GM19193 (cell line): ENCODE measurements around the gene PREX1.

Source experiments
- POLR2A ChIP-seq: IDR thresholded peaks from 4 replicates; pipeline ENCODE4 v1.6.1; 2011; ENCODE audit not compliant: insufficient read depth, insufficient read length; ENCODE audit errors: extremely low read depth

The PREX1 gene

GRCh38 chr20:48737434-48738093 lies 90.2 kb downstream of the PREX1 start:
- TF ChIP-seq POLR2A, result no peak

DNA sequence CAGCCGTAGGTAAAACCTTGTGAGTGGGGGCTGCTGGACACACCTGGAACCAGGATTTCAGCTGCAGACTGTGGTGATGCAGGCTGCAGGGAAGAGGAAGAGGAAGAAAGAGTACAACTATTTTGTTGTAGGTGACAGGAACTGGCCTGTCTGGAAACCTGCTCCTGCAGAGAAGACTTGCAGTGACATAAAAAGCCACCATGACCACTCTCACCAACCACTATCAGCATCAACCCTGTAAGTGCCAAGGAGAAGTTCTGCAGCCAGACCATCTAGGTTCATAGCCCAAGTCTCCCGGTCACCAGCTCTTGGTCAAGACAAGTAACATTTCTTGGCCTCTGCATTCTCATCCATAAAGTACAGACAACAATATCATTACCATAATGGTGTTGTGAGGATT lies 91.2 kb downstream of the PREX1 start:
- TF ChIP-seq POLR2A, result no peak

- no peak for TF ChIP-seq POLR2A
Measured at GRCh38 chr20:48736231-48736630, 91.6 kb downstream of the PREX1 start.

DNA sequence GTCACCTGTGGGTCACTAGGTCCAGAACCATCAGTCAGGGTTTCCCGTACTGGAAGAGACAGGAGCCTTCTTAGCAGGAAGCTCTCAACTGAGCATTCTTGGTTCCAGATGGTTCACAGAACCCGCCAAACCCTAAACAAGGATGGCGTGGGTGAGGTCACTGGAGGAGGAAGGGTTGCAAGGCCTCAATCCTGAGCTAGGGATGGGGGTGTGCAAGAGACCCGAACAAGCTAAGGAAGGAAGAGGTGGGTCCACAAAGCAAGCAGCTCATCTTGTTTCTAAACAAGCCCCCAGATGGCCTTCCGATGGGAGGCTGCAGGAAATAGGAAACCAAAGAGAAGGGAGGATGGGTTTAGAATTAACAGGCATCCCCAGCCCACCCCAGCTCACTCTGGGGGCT lies 92.7 kb downstream of the PREX1 start:
- TF ChIP-seq POLR2A, result no peak

GRCh38 chr20:48734104-48734749 lies 93.6 kb downstream of the PREX1 start:
- TF ChIP-seq POLR2A, result no peak

GRCh38 chr20:48733296-48733790 lies 94.5 kb downstream of the PREX1 start:
- no peak for TF ChIP-seq POLR2A

DNA sequence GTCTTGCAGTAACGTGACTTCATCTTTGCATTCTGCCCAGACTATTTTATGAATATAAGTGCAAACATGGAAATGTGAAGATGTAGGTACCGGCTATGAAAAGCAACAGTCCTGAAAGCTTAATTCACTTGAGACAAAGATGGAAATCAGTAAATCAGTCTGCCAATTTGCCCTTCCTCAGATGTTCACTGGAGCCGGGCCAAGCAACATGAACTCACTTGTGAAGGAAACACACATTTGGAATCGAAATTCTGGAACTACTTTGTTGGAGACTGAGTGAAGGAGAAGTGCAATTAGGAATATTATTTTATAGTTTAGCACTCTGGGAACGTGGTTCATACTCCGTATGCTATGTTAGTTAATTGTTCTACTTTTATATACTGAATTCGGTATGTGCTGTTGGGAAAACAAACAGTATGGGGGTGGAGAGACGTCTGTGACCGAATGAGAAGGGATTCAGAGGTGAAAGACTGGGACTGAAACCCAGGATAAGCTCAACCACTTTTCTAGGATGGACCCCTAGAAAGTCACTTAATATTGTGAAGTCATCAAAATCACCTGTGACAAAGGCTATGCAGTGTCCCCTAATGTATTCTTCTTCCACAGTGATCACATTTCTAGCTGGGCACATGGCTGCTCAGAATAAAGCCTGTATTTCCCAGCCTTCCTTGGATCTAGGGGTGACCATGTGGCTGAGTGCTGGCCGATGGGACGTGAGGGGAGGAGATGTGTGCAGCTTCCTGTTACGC lies 95.5 kb downstream of the PREX1 start:
- TF ChIP-seq POLR2A, result no peak

DNA sequence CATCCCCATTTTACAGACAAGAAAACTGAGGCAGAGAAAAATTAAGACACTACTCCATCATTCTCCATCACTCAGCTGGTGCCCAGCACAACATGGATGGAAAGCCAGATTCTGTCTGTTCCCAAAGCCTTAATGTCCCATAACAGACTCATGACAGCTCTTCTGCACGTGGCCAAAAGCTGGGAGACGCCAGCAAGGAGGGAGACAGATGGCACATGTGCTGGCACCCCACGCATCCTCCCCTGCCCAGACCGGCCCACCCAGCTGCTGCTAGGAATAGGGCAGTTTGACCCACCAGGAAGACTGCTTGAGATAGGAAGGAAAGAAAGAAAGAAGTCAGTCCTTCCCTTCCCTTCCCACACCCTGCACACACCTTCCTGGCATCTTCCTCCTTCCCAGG lies 96.3 kb downstream of the PREX1 start:
- TF ChIP-seq POLR2A, result no peak

- TF ChIP-seq POLR2A, result no peak
Measured at GRCh38 chr20:48730977-48731376, 96.8 kb downstream of the PREX1 start.

DNA sequence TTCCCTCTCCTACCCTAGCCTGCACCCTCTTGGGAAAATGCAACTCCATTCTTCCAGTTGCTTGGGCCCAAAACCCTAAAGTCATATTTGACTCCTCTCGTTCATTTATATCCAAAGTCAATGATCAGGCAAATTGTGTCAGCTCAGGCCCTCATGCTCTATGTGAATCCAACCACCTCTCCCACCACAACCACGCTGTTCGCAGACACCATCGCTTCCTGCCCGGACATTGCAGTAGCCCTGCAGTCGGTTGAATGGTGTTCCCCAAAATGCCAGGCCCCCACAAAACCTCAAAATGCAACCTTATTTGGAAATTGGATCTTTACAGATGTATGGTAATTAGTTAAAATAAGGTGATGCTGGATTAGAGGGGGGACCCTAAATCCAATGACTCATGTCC lies 98.3 kb downstream of the PREX1 start:
- TF ChIP-seq POLR2A, result no peak

- no peak for TF ChIP-seq POLR2A
Measured at GRCh38 chr20:48728042-48728825, 99.6 kb downstream of the PREX1 start.

- no peak for TF ChIP-seq POLR2A
Measured at GRCh38 chr20:48727226-48727625, 100.6 kb downstream of the PREX1 start.

GRCh38 chr20:48725555-48725991 lies 102.2 kb downstream of the PREX1 start:
- TF ChIP-seq POLR2A, result no peak

DNA sequence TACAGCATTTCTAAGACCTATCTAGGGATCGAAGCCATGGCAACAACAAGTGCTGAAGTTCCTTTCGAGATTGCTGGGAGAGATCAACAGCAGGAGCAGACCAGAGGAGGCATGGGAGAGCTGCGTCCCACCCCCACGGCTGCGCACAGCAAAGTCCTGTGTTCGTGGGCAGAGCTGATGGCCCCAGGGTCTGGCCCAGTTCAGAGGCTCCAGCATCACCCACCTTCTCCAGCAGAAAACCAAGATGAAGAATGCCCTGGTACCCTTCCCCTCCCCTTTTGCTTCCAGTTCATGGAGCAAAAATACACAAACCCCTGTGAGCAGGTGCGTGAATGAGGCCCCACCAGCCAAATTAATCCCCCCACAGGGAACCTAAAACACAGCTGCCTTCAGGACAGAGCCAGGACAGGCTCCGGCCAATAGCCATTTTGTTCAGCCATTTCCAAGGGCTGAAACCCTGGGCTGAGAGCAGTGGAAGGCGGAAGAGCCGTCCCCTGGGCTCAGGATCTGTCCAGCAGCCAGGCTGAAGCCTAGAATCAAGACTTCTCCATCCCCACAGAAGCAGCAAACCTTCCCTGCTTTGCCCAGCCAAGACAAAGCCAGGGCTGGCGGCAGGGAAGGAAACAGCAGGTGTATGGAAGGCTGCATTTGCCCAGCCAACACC lies 102.8 kb downstream of the PREX1 start:
- TF ChIP-seq POLR2A, result no peak
